K562 (cell line): ENCODE data around the gene FKRP.

ENCODE experiments used
- CTCF ChIP-seq, 3 experiments: IDR thresholded peaks in 2 of 3; conservative IDR thresholded peaks in 1 of 3; 2 replicates each; pipeline ENCODE4 v1.5.1; 2011 to 2012; ENCODE audit warnings: low read length in 3 of 3, mild to moderate bottlenecking in 3 of 3, control low read depth in 2 of 3, improper control_type of control experiment in 1 of 3, inconsistent platforms in 1 of 3, low read depth in 1 of 3, mixed read lengths in 1 of 3, moderate library complexity in 1 of 3; ENCODE audit not compliant: insufficient read depth in 2 of 3
- YY1 ChIP-seq, 3 experiments: IDR thresholded peaks; 2 replicates each; pipeline ENCODE4 v1.6.1; 2011; ENCODE audit warnings: low read length in 2 of 3, mild to moderate bottlenecking in 2 of 3, moderate library complexity in 2 of 3, borderline replicate concordance in 1 of 3, control low read depth in 1 of 3, low read depth in 1 of 3; ENCODE audit not compliant: insufficient read depth in 3 of 3, insufficient replicate concordance in 2 of 3, control insufficient read depth in 1 of 3, insufficient read length in 1 of 3; ENCODE audit errors: extremely low read depth in 1 of 3
- TF ChIP-seq, protein P1 (sequence below): fragments of 450-650 bp; formaldehyde crosslinking; conservative IDR thresholded peaks from 2 replicates; pipeline ENCODE4 v1.4.0; 2022; ENCODE audit warnings: mild to moderate bottlenecking, missing genetic modification characterization
- TF ChIP-seq, protein P2 (sequence below): IDR thresholded peaks from 3 replicates; pipeline ENCODE4 v1.6.1; 2011; ENCODE audit warnings: borderline replicate concordance, mild to moderate bottlenecking; ENCODE audit not compliant: insufficient read length, insufficient read depth

GRCh38 chr19:46724468-46724867, 21.4 kb upstream of the FKRP start:
- TF ChIP-seq, protein P1, sequence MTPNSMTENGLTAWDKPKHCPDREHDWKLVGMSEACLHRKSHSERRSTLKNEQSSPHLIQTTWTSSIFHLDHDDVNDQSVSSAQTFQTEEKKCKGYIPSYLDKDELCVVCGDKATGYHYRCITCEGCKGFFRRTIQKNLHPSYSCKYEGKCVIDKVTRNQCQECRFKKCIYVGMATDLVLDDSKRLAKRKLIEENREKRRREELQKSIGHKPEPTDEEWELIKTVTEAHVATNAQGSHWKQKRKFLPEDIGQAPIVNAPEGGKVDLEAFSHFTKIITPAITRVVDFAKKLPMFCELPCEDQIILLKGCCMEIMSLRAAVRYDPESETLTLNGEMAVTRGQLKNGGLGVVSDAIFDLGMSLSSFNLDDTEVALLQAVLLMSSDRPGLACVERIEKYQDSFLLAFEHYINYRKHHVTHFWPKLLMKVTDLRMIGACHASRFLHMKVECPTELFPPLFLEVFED (CRISPR knock-in tag): no peak
- TF ChIP-seq CTCF (IDR thresholded peaks at IDR 0.05 in 2 of 3, conservative IDR thresholded peaks at IDR 0.05 in 1 of 3; ENCODE audit: insufficient read depth in 2 of 3, low read depth in 1 of 3, low read length in 3 of 3): no peak
- TF ChIP-seq, protein P2, sequence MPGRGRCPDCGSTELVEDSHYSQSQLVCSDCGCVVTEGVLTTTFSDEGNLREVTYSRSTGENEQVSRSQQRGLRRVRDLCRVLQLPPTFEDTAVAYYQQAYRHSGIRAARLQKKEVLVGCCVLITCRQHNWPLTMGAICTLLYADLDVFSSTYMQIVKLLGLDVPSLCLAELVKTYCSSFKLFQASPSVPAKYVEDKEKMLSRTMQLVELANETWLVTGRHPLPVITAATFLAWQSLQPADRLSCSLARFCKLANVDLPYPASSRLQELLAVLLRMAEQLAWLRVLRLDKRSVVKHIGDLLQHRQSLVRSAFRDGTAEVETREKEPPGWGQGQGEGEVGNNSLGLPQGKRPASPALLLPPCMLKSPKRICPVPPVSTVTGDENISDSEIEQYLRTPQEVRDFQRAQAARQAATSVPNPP: no peak
- TF ChIP-seq YY1 (IDR thresholded peaks at IDR 0.05; ENCODE audit: borderline replicate concordance in 1 of 3, control insufficient read depth in 1 of 3, extremely low read depth in 1 of 3, insufficient read depth in 3 of 3, insufficient read length in 1 of 3, insufficient replicate concordance in 2 of 3, low read depth in 1 of 3, low read length in 2 of 3): no peak
